ENCODE measurements around the gene TADA2B. TPM values are rescaled to one million over a fixed set of nuclear protein-coding genes. Genes with fewer than 3 reads are reported as not detected.

TADA2B gene
- total and polyA plus RNA-seq, 7 donors: 13.8 to 22.7 (median 16.6) TPM

GRCh38 chr4:7027284-7027683, 15.9 kb upstream of the TADA2B start:
- Histone ChIP-seq H3K27me3 (no peaks in the 10 kb centered on the region), H3K9me3 (no peaks in the 10 kb centered on the region), H3K36me3 (peaks cover 0 to 91% (median 34%) of the 10 kb centered on the region in 4 donors), H3K4me3 (no peak overlapping the region), H3K27ac (no peak overlapping the region), H3K4me1 (no peaks in the 10 kb centered on the region)
- TF ChIP-seq EP300 (IDR thresholded peaks at IDR 0.05): no peak
- TF ChIP-seq POLR2AphosphoS5 (IDR thresholded peaks at IDR 0.05): no peak
- no peak for TF ChIP-seq CTCF (IDR thresholded peaks at IDR 0.05)
- TF ChIP-seq POLR2A (IDR thresholded peaks at IDR 0.05): no peak
- 96% methylated on average over 7 of the region's 7 CpGs for WGBS, 2 donors
- intact Hi-C loops (cut with DNase I): no loop called here
- DNase-seq: no peak

GRCh38 chr4:7027913-7028312, 15.3 kb upstream of the TADA2B start:
- peaks cover 0 to 89% (median 37%) of the 10 kb centered on the region in 4 donors for H3K36me3 ChIP-seq
- H3K9me3 ChIP-seq: no peaks in the 10 kb centered on the region
- intact Hi-C loops (cut with DNase I): no loop called here
- WGBS, 2 donors: 92% methylated on average over 5 of the region's 5 CpGs
- H3K27ac ChIP-seq: no peak overlapping the region
- H3K4me1 ChIP-seq: no peaks in the 10 kb centered on the region
- H3K27me3 ChIP-seq: no peaks in the 10 kb centered on the region
- TF ChIP-seq POLR2AphosphoS5 (IDR thresholded peaks at IDR 0.05): no peak
- no peak for TF ChIP-seq POLR2A (IDR thresholded peaks at IDR 0.05)
- no peak for TF ChIP-seq EP300 (IDR thresholded peaks at IDR 0.05)
- no peak for DNase-seq
- H3K4me3 ChIP-seq: no peak overlapping the region

GRCh38 chr4:7029212-7029611, 14.0 kb upstream of the TADA2B start:
- Histone ChIP-seq H3K4me1 (no peaks in the 10 kb centered on the region), H3K27me3 (no peaks in the 10 kb centered on the region), H3K27ac (no peak overlapping the region), H3K4me3 (no peak overlapping the region), H3K36me3 (peaks cover 0 to 76% (median 31%) of the 10 kb centered on the region in 4 donors), H3K9me3 (no peaks in the 10 kb centered on the region)
- intact Hi-C loops (cut with DNase I): no loop called here
- TF ChIP-seq POLR2AphosphoS5 (IDR thresholded peaks at IDR 0.05) (no peak), CTCF (IDR thresholded peaks at IDR 0.05) (no peak), POLR2A (IDR thresholded peaks at IDR 0.05) (no peak), EP300 (IDR thresholded peaks at IDR 0.05) (no peak)
- WGBS, 2 donors: 92 to 96% methylated on average over 12 of the region's 12 CpGs
- no peak for DNase-seq

GRCh38 chr4:7029921-7030320, 13.3 kb upstream of the TADA2B start:
- TF ChIP-seq POLR2A (IDR thresholded peaks at IDR 0.05) (no peak), EP300 (IDR thresholded peaks at IDR 0.05) (no peak), POLR2AphosphoS5 (IDR thresholded peaks at IDR 0.05) (no peak), CTCF (IDR thresholded peaks at IDR 0.05) (no peak)
- Histone ChIP-seq H3K4me3 (no peak overlapping the region), H3K4me1 (no peaks in the 10 kb centered on the region), H3K27ac (no peak overlapping the region), H3K9me3 (no peaks in the 10 kb centered on the region), H3K27me3 (no peaks in the 10 kb centered on the region), H3K36me3 (peaks cover 0 to 69% (median 31%) of the 10 kb centered on the region in 4 donors)
- 95% methylated on average over 10 of the region's 10 CpGs for WGBS, 2 donors
- no peak for DNase-seq
- intact Hi-C loops (cut with DNase I): no loop called here

GRCh38 chr4:7030856-7031255, 12.3 kb upstream of the TADA2B start:
- H3K4me1 ChIP-seq: no peaks in the 10 kb centered on the region
- no peaks in the 10 kb centered on the region for H3K9me3 ChIP-seq
- no peak overlapping the region for H3K4me3 ChIP-seq
- H3K27ac ChIP-seq: no peak overlapping the region
- H3K27me3 ChIP-seq: no peaks in the 10 kb centered on the region
- no peak for DNase-seq
- no peak for TF ChIP-seq POLR2AphosphoS5 (IDR thresholded peaks at IDR 0.05)
- TF ChIP-seq POLR2A (IDR thresholded peaks at IDR 0.05): no peak
- no peak for TF ChIP-seq EP300 (IDR thresholded peaks at IDR 0.05)
- TF ChIP-seq CTCF (IDR thresholded peaks at IDR 0.05): no peak
- intact Hi-C loops (cut with DNase I): no loop called here
- peaks cover 0 to 60% (median 31%) of the 10 kb centered on the region in 4 donors for H3K36me3 ChIP-seq
- WGBS, 2 donors: 94 to 96% methylated on average over 10 of the region's 10 CpGs

All from sigmoid colon (tissue), 7 donors.